Measurements from ENCODE around the gene MED8. TPM values are rescaled to one million over a fixed set of nuclear protein-coding genes. Genes with fewer than 3 reads are reported as not detected.

Gene MED8
- total and polyA plus RNA-seq, 2 of the 13 experiments (the other 11 are each of a cell fraction or from before 2014, with no cell fraction given): 16.9 to 77.4 TPM

DNA sequence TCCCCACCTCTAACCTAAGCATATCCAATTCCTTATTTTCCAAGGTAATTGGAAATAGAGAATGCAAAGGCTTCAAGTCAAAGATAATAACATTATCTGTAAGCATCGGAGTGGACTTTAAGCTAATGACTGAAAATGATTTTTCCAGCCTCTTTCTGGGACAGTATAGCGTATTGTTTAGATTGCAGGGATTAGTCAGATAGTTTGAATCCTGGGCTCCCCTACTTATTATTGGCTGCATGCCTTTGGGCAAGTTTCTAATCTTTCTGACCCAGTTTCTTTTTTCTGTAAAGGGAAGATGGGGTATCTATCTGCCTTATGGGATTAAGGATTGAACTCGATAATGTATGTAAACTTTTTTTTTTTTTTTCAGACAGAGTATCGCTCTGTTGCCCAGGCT is 32.3 kb downstream of the MED8 start:
- 87% methylated on average over 4 of the region's 4 CpGs for WGBS (ENCODE audit: low lambda C conversion rate)
- Histone ChIP-seq H3K9me3 (ENCODE audit: low read length) (no peaks in the 10 kb centered on the region), H3K4me2 (ENCODE audit: low read depth, low read length) (no peak overlapping the region), H3K4me1 (ENCODE audit: insufficient read depth, low read length) (peaks cover 55% of the 10 kb centered on the region), H3K79me2 (ENCODE audit: insufficient read depth, low read length) (peaks cover 29% of the 10 kb centered on the region), H3K9ac (ENCODE audit: insufficient read depth, low read depth, low read length) (no peak overlapping the region), H3K4me3 (replicated peaks in 1 of 3; ENCODE audit: insufficient read depth in 1 of 3, low read depth in 2 of 3, low read length in 3 of 3) (no peak overlapping the region), H3K27me3 (ENCODE audit: control insufficient read depth in 1 of 2, insufficient read depth in 2 of 2, low read length in 2 of 2) (no peaks in the 10 kb centered on the region; a peak in 1 of 5 replicates), H4K20me1 (ENCODE audit: insufficient read depth, low read length) (no peaks in the 10 kb centered on the region), H3K36me3 (replicated peaks in 1 of 2; ENCODE audit: control insufficient read depth in 1 of 2, insufficient read depth in 2 of 2, low read length in 2 of 2) (peaks cover 9 to 24% of the 10 kb centered on the region in 2 experiments), H3K27ac (ENCODE audit: extremely low read length, insufficient read depth, low read length) (no peak overlapping the region), H2AFZ (ENCODE audit: low read length) (no peak overlapping the region)
- ChIA-PET POLR2A (interaction anchor here (0.7 to 1.9 kb wide), 3 partner anchors 8 to 26 kb away, joined by 3 to 29 read pairs (median 4); no protein-coding TSS in a partner anchor), CTCF (ENCODE audit: low intra/inter-chr PET ratio, low total read pairs) (interaction anchor here (1.5 kb wide), 1 partner anchor 120 kb away, joined by 9 read pairs; no protein-coding TSS in a partner anchor)
- BruUV-seq (replicated peaks): no TSS peak
- DNase-seq (ENCODE audit: low spot score): no peak
- intact Hi-C loops (cut with micrococcal nuclease; ENCODE audit: unreplicated experiment): no loop called here
- no peak for ATAC-seq
- in situ Hi-C loops (cut with HindIII; ENCODE audit: extremely low pct_ligation_motif_present, low pct_unique_long_range_greater_than_20kb): no loop called here
- TF ChIP-seq PCBP1 (IDR thresholded peaks at IDR 0.05; ENCODE audit: borderline replicate concordance, low read depth, low read length): no peak
- TF ChIP-seq ZNF331 (CRISPR knock-in tag; IDR thresholded peaks at IDR 0.05): no peak
- TF ChIP-seq ZBTB20 (CRISPR knock-in tag; IDR thresholded peaks at IDR 0.05; ENCODE audit: borderline replicate concordance, low read depth): no peak
- TF ChIP-seq SRSF1 (optimal IDR thresholded peaks at IDR 0.05; ENCODE audit: low read depth, low read length): no peak
- TF ChIP-seq ZNF281 (CRISPR knock-in tag; IDR thresholded peaks at IDR 0.05; ENCODE audit: borderline replicate concordance): no peak
- TF ChIP-seq, protein P1, sequence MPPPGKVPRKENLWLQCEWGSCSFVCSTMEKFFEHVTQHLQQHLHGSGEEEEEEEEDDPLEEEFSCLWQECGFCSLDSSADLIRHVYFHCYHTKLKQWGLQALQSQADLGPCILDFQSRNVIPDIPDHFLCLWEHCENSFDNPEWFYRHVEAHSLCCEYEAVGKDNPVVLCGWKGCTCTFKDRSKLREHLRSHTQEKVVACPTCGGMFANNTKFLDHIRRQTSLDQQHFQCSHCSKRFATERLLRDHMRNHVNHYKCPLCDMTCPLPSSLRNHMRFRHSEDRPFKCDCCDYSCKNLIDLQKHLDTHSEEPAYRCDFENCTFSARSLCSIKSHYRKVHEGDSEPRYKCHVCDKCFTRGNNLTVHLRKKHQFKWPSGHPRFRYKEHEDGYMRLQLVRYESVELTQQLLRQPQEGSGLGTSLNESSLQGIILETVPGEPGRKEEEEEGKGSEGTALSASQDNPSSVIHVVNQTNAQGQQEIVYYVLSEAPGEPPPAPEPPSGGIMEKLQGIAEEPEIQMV (CRISPR knock-in tag; IDR thresholded peaks at IDR 0.05; ENCODE audit: low read depth): no peak
- no peak for TF ChIP-seq CSRNP2 (CRISPR knock-in tag; conservative IDR thresholded peaks at IDR 0.05; ENCODE audit: low read depth)
- TF ChIP-seq ARID2 (CRISPR knock-in tag; IDR thresholded peaks at IDR 0.05; ENCODE audit: borderline replicate concordance): no peak
- no peak for TF ChIP-seq ZBTB42 (CRISPR knock-in tag; IDR thresholded peaks at IDR 0.05)
- no peak for TF ChIP-seq ZNF777 (CRISPR knock-in tag; IDR thresholded peaks at IDR 0.05)
- no peak for TF ChIP-seq FOXM1 (CRISPR knock-in tag; IDR thresholded peaks at IDR 0.05)
- TF ChIP-seq, protein P2, sequence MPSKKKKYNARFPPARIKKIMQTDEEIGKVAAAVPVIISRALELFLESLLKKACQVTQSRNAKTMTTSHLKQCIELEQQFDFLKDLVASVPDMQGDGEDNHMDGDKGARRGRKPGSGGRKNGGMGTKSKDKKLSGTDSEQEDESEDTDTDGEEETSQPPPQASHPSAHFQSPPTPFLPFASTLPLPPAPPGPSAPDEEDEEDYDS (CRISPR knock-in tag; IDR thresholded peaks at IDR 0.05): no peak
- FAIRE-seq: no peak

Data from HepG2 (cell line).